SKM-1 (cell line): ENCODE measurements around the gene LTBP4.
"Not testable (repeated sequence)": the region's sequence is repeated elsewhere in the genome, so short reads cannot be mapped to it uniquely, and the experiment has no call there.

Experiments
- DNase-seq: peaks from one replicate; lab custom pipeline; 2025; ENCODE audit not compliant: unreplicated experiment; lab: John Stamatoyannopoulos, UW

LTBP4 gene, protein sequence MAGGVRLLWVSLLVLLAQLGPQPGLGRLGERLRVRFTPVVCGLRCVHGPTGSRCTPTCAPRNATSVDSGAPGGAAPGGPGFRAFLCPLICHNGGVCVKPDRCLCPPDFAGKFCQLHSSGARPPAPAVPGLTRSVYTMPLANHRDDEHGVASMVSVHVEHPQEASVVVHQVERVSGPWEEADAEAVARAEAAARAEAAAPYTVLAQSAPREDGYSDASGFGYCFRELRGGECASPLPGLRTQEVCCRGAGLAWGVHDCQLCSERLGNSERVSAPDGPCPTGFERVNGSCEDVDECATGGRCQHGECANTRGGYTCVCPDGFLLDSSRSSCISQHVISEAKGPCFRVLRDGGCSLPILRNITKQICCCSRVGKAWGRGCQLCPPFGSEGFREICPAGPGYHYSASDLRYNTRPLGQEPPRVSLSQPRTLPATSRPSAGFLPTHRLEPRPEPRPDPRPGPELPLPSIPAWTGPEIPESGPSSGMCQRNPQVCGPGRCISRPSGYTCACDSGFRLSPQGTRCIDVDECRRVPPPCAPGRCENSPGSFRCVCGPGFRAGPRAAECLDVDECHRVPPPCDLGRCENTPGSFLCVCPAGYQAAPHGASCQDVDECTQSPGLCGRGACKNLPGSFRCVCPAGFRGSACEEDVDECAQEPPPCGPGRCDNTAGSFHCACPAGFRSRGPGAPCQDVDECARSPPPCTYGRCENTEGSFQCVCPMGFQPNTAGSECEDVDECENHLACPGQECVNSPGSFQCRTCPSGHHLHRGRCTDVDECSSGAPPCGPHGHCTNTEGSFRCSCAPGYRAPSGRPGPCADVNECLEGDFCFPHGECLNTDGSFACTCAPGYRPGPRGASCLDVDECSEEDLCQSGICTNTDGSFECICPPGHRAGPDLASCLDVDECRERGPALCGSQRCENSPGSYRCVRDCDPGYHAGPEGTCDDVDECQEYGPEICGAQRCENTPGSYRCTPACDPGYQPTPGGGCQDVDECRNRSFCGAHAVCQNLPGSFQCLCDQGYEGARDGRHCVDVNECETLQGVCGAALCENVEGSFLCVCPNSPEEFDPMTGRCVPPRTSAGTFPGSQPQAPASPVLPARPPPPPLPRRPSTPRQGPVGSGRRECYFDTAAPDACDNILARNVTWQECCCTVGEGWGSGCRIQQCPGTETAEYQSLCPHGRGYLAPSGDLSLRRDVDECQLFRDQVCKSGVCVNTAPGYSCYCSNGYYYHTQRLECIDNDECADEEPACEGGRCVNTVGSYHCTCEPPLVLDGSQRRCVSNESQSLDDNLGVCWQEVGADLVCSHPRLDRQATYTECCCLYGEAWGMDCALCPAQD (N-terminal part only)

DNA sequence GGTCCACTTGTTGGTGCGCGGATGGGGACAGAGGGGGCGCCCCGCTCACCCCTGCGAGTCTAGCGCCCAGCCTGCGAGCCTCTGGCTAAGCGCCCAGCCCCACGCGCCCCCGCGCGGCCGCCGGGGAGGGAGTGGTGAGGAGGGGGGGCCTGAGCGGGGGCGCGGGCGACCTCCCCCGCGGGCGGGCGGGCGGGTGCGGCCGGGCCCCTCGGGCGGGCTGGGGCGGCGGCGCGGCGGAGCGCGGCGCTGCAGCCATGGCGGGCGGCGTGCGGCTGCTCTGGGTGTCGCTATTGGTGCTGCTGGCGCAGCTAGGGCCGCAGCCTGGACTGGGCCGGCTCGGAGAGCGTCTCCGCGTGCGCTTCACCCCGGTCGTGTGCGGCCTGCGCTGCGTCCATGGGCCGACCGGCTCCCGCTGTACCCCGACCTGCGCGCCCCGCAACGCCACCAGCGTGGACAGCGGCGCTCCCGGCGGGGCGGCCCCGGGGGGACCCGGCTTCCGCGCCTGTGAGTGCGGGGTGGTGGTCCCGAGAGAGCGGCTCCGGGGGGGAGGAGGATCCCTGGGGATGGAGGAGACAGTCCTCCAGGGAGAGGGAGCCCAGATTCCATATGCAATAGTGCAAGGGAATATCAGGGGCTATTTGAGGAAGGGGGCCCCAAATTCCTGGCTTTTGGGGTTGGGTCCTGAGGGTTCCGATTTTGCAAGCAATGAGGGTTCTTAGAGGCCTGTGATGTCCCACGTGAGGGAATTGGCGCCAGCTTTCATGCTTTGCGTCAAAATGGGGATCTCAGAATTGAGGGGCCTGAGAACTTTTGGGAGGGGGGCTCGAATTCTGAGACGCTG, at the start of gene LTBP4:
Gene LTBP4 (plus strand): TSS at position 236 of the 841 bp plus-strand sequence. CDS start 19 bp downstream, at position 255.
- no peak for DNase-seq

DNA sequence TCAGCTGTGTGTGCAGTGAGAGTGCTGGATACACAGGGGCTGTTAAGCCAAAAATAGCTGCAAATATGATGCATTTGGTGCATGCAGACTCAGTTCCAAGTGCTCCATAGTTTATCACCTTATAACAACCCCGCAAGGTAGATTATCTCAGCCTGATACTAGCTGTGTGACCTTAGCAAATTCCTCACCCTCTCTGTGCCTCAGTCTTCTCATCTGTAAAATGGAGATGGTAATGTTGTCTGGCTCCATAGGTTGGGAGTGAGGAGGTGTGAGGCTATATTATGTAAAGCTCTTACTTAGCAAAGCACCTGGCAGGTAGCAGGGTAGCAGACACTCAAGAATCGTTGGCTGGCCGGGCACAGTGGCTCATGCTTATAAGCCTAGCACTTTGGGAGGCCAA, 48.3 kb upstream of the LTBP4 start:
- DNase-seq, result no peak

DNA sequence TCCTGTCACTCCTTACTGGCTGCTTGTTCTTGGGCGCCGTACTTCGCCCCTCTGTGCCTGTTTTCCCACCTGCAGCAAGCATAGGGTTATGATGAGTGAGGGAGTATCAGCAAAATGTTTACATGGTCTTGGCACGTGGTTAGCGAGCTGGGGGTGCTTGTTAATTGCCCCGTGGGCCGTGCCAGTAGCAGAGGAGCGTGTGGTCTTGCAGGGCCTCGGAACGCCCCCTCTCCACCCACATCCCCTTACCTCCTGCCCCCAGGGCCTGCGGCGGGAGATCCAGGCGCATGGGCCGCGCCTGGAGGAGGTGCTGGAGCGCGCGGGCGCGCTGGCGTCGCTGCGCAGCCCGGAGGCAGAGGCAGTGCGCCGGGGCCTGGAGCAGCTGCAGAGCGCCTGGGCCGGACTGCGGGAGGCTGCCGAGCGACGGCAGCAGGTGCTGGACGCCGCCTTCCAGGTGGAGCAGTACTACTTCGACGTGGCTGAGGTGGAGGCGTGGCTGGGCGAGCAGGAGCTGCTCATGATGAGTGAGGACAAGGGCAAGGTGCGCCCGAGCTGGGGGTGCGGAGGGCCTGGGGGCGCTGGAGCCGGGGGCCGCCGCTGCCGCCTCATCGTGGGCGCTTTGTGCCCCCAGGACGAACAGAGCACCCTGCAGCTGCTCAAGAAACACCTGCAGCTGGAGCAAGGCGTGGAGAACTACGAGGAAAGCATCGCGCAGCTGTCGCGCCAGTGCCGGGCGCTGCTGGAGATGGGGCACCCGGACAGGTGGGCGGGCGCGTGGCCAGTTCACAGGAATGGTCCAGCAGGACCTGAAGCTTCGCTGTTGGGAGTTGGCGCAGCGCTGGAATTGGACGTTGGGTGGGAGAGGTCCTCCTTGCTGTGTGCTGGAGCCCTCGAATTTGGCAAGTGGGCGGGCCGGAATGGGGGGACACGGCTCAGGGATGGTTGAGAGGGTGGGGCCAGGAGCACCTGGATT, 47.0 kb upstream of the LTBP4 start:
- no peak for DNase-seq

DNA sequence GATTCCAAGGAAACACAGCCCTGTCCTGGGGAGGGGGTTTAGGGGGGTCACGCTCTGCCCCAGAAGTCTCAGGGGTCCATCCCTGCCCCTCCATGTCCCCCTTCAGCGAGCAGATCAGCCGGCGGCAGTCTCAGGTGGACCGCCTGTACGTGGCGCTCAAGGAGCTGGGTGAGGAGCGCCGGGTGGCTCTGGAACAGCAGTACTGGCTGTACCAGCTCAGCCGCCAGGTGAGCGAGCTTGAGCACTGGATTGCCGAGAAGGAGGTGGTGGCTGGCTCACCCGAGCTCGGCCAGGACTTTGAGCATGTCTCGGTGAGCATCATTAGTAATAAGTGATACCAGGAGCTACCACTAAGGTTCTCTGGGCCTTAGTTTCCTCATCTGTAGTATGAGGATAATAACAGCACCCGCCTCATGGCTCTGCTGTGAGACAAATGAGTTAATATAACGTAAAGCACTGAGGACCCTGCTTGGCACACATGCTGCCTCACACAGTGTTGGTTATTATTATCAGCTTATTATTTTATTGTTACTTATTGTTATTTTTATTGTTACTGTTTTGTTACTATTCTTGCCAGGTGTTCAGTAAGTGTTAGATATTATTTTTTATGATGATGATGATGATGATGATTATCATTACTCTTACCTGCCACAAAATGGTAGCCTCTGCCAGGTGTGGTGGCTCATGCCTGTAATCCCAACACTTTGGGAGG, 45.0 kb upstream of the LTBP4 start:
- no peak for DNase-seq

DNA sequence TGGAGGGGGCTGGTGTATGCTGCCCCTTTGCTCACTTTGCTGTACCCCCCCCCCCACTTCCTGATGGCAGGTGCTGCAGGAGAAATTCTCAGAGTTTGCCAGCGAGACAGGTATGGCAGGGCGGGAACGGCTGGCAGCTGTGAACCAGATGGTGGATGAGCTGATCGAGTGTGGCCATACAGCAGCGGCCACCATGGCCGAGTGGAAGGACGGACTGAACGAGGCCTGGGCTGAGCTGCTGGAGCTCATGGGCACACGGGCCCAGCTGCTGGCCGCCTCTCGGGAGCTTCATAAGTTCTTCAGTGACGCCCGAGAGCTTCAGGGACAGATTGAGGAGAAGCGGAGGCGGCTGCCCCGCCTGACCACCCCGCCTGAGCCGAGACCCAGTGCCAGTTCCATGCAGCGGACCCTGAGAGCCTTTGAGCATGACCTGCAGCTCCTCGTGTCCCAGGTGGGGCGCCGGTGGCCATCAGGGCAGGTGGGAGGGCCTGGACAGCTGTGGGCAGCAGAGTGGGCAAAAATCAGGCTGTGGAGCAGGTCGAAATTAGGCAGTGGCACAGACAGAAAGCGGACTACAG, 44.1 kb upstream of the LTBP4 start:
- DNase-seq, result no peak

GRCh38 chr19:40559394-40559793, 41.8 kb upstream of the LTBP4 start:
- DNase-seq, result no peak

DNA sequence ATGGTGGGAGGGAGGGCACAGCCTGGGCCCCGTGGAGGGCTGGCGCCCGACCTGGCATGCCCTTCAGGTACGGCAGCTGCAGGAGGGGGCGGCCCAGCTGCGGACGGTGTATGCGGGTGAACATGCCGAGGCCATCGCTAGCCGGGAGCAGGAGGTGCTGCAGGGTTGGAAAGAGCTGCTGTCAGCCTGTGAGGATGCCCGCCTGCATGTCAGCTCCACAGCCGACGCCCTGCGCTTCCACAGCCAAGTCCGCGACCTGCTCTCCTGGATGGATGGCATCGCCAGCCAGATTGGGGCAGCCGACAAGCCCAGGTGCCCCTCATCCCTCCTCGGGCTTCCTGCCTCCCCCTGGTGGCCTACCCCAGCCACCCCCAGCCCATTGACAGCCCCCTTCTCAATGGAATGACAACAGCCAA, 41.1 kb upstream of the LTBP4 start:
- no peak for DNase-seq

DNA sequence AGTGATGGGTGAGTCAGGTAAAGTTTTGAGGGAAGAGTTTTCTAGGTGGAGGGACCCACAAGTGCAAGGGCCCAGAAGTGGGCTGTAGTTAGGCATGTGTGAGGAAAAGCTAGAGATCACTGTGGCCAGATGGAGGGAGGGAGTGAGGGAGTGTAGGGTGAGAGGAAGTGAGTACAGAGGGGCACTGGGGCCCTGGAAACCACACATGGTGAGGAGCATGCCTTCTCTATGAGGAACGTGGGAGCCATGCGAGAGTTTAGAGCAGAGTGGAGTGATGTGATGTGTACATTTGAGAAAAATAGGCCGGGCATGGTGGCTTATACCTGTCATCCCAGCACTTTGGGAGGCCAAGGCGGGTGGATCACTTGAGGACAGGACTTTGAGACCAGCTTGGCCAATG, 39.2 kb upstream of the LTBP4 start:
- no peak for DNase-seq

DNA sequence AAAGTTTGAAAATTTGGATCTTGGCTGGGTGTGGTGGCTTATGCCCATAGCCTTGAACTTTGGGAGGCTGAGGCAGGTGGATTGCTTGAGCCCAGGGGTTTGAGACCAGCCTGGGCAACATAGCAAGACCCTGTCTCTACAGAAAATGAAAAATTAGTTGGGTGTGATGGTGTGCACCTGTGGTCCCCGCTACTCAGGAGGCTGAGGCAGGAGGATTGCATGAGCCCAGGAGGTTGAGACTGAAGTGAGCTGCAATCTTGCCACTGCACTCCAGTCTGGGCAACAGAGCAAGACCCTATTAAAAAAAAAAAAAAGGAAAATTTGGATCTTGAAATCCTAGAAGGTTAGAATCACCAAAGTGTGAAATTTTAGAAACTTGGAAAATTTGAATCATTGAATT, 36.6 kb upstream of the LTBP4 start:
- DNase-seq, result not testable (repeated sequence)

- DNase-seq, result no peak
Observed at GRCh38 chr19:40565355-40565754, 35.8 kb upstream of the LTBP4 start.

GRCh38 chr19:40565910-40566495, 35.2 kb upstream of the LTBP4 start:
- no peak for DNase-seq

GRCh38 chr19:40567040-40567749, 34.0 kb upstream of the LTBP4 start:
- DNase-seq, result no peak

GRCh38 chr19:40567750-40568494, 33.2 kb upstream of the LTBP4 start:
- no peak for DNase-seq

DNA sequence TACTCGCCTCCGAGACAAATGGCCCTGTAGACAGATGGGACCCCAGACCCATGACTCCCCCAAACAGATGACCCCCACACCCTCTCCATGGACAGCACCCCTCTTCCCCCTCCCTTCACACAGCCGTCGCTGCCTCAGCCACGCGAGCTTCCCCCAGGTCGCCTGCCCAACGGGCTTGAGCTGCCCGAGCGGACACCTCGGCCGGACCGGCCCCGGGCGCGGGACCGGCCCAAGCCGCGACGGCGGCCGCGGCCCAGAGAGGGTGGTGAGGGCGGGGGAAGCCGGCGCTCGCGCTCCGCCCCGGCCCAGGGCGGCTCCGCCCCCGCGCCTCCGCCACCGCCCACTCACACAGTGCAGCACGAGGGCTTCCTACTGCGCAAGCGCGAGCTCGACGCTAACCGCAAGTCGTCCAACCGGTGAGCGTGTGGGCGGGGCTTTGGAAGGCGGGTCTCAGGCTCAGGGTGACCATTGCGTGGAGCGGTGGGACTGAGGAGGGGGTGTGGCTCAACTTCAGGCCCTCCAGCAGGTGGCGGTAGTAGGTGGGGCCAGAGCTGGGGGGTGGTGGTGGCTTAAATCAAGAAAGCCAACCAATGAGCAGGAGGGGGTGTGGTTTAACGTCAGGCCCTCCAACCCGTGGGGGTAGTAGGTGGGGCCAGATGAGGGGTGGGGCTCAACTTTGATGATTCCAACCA, 30.7 kb upstream of the LTBP4 start:
- peak; percentile 97 for DNase-seq

- no peak for DNase-seq
Observed at GRCh38 chr19:40571005-40571318, 30.2 kb upstream of the LTBP4 start.
